Hindlimb muscle (tissue), 1 donor: ENCODE results near the gene NUDCD3. TPM values are rescaled to one million over a fixed set of nuclear protein-coding genes. Genes with fewer than 3 reads are reported as not detected.

Source experiments
- DNase-seq: peaks from one replicate; pipeline ENCODE4 v3.0.0-alpha.2; 2013
- polyA plus RNA-seq: library from polyadenylated mRNA; unstranded; fragments of 120-200 nt; gene quantifications from one replicate; pipeline ENCODE4 v1.2.1, GENCODE V29; 2013; ENCODE audit not compliant: insufficient read length

NUDCD3 gene
- polyA plus RNA-seq, 1 donor: 84.1 TPM

DNA sequence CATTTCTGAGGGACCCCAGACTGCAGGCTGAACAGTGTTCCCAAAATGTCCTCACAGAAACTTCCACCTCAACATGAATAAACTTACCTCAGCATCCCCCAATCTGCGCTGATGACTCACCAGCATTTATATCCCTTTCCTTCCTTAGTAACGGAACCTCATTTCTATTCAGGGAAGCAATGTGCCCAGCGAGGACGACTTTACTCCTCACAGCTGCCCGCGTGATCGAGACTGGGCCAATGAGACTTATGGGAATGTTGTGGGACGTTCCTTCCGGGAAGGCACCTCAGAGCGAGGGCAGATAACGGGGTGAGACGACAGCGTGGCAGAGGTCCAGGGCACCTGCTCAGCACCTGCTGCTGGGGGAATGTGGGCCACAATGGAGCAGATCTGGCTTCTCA, 91.9 kb downstream of the NUDCD3 start:
- peak; percentile 26 for DNase-seq

DNA sequence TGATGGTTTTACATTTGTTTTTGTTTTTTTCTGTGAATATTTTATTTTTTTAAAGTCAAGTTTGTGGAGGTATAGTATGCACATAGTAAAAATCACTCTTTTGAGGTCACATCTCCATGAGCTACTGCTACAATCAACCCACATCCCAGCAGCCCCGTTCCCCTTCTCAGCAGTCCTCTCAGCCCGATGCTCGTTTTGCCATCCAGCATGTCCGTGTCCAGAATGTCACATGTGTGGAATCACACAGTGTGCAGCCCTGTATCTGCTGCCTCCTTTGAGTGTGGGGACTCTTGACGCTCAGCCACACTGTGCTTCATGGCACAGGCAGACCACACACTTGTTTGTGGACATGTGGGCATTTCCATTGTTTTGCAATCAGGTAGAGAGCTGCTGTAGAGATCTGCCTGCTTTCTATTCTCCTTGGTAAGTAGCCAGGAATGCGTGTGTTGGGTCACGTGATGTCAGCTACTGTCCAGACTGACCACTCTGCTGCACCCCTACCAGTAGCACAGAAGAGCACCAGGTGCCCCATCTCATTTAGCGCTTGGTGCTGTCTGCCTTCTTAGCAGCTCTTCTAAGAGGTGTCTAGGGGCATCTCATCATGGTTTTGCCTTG, 93.4 kb downstream of the NUDCD3 start:
- no peak for DNase-seq

DNA sequence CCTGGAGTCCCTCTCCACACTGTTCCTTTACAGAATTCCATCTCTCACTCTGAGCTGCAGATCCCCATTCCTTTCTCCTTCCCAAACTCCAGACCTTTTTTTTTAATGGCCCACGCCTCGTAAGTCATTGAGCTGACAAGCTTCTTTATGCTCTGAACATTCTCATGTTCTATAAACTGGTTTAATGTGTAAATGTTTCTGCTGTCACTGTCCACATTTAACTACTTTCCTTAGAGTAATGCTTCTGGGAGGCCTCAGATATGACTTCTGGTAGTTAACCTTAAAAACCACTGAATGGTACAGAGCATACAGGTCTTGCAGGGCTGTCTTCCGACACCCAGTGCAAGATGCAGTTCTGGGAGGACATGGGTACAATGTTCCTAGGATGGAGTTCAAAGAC, 94.0 kb downstream of the NUDCD3 start:
- no peak for DNase-seq

DNA sequence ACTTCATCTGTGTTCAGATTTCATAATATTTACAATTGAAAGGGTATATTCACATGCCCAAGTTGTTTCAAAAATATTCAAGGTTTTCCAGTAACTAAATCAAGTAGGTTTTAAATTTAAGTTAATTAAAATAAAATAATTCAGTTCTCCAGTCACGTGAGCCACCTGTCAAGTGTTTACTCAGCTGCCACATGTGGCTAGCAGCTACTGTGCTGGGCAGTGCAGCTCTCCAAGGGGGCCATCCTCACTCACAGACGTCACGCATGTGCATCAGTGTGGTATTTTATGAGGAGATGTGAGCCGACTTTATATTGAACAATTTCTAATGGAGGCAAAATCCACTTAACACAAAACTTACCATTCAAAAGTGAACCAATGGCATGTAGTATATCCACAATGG, 95.4 kb downstream of the NUDCD3 start:
- DNase-seq: no peak

DNA sequence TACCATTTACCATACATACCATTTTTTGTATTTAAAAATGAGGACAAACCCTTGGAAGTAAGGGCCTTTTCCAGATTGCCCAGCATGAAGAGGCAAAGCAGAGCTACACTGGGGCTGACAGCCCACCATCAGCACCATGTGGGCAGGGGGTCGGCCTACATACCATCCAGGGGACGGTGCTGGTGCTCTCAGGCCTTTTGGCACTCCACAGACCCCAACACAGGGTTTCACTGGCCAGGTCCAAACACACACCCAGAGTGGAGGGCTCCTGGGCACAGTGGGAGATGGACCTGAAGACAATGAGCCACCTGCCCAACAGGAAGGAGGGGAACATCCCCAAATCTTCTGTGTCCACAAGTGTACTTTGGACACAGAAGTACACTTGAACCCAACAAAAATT, 95.8 kb downstream of the NUDCD3 start:
- DNase-seq: no peak

DNA sequence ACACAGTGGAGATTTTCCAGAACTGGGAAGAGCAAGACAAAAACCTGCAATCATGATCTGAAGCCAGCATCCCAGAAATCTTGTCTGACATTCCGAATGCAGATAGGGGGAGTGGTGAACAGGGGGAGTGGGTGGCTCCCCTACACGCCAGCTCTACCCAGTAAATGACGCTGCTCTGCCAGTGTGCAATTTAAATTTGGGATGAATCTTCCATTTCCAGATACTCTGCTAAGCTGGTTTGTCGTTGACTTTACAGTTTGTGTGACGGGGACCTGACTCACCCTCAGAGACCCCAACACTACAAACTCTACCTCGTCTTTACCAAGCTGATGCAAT, 96.4 kb downstream of the NUDCD3 start:
- no peak for DNase-seq

DNA sequence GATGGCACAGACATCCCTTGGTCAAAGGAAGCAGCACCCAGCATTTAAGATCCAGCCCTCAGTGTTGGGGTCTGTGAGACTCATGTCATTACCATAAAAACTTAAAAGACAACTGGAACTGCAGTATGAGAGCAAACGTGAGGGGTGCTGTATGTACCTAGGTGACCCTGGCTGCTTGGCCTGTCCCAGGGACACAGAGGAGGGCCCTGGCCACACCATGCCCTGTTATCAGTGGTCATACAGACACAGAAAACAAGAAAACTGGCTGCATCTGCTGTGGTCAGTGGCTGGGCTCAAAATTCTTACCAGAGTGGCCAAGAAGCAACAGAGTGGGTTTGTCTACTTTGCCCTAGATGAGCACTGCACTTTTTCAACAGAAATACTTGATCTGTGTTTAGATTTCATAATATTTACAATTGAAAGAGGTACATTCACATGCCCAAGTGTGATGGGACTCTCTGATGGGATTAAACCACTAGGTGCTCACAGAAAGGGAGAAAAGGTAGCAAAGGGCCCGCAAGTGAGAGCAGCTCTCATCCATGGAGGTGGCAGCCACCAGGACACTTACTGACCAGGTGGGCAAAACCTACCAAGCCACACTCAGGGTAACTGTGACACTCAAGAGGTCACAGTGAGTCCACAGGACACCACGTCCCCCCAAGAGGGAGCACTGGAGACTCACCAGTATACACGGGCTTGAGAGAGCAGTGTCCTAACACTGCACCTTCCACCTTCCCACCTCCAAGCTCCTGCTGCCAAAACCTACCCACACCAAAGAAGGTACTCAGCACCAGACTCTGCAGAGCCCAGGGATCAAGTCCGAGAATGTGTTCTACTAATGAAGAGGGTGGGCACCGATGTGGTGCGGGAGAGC, 97.0 kb downstream of the NUDCD3 start:
- no peak for DNase-seq

DNA sequence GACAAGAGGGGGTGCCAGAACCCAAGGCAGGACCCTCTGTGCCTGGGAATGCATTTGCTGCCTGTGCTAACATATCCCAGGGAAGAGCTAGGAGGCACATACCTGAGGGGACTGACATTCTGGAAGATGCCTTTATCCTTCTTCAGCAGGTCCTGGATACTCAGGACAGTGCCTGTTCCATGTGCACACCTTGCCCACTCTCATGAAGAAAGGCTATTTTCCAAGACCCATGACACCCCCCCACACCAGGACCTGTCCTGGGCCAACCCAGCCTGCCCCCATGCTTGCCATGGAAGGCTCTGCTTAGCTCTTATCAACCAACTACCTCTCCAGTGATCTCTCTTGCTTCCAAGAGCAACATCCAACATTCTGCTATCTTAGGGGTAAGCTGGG, 97.8 kb downstream of the NUDCD3 start:
- no peak for DNase-seq

DNA sequence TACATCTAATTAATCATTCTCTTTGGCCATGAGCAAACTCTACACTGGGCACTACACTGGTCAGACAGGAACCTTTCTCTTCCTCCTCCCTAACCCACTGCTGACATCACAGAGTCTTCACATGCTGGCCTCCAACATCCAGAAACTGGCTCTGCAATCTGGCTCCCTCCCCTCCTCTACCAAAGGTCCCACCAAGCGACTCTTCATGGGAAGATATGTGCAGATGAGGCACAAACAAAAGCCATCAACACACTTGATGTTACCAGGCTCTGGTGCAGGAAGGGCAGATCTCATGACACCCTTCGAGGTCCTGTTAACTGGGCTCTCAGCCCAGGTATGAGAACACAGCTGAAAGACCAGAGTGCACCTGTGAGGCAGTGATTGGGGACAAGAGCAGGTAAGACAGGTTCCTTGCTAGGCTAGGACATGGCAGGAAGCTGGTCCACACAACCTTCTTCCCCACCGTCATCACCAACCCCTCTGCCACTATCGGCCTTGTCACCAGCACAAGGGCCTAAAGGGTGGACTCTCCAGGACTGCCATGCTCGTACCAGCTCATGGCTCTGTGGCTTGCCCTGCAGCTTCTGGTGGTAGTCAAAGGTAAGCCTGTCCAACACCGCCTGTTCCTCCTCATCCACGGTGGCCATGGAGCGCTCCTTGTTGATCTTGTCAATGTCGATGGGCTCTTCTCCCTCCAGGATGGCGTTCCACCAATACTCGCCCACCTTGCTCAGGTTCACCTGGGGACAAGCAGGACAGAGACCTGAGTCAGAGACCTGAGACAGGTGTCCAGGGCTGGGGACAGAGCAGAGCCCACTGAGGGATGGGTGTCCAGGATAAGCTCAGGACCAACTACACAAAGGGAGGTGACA, 98.5 kb downstream of the NUDCD3 start:
- no peak for DNase-seq

DNA sequence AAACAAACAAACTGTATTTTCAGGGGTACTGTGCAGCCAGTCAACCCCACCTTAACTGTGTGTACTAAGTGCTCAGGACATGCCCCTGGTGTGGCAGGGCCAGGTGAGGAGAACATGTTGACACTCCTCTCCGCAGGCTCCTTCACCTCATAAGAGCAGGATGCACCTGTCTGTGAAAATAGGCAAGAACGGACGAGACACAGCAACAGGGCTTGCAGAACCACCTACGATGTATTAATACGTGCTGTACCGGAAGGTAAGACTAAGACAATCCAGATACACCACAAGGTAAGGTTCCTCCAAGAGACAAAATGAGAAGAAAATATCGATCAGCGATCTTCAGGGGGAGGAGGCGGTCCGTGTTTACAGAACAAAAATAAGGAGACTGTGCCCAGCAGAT, 99.3 kb downstream of the NUDCD3 start:
- DNase-seq: no peak

DNA sequence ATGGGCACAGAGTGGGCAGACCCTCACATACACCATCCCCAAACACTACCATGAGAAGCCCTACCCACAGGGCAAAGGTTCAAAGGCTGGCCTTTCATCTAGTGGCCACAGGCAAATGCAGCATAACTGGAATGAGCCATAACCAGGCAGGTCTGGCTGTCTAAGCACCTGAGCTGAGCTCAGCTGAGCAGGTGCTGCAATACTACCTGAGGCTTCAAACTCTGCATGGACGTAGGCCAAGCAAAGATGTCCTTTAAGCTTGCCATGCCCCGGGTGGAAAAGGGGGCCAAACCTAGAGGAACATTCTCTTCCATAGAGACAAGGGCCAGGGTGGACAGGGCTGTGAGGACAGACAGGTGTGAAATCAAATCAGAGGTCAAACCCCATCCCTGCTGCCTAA, 99.8 kb downstream of the NUDCD3 start:
- DNase-seq: no peak

DNA sequence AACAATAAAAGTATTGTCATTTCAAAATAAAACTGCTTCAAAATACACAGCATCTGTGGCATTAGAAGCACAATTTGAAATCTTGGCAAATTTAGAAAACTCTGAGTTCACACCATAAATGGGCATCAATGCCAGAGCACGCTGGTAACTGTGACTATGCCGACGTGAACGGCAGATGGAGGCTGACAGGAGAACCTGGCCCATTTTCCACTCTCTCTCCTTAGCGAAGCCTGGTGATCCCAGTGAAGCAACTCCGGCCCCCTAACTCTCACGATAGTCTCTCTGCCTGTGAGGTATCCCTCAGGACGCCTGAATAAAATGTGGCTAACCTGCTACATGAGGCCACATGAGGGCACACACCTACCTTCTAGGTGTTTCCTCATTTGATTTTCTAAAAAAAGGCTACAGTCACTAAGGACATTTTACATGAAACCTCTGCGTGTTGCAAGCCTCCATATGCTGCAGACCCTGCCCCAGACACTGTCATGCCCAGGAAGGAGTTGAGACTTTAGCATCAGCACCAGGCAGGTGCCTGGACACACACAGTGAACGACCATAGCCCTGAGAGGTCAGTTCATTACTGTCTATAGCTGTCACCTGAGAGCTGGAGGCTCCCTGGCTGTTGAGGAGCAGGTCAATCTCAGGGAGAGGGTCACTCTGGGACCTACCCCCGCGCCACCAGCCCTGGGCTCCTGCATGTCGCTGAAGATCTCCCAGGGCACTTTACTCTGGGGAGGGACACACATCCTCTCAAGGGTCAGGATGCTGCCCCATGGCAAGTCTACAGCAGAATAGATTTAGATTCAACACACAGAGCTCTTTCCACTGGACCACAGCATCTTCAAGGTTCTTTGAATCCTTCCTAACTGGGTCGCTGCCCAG, 102.1 kb downstream of the NUDCD3 start:
- DNase-seq: no peak

DNA sequence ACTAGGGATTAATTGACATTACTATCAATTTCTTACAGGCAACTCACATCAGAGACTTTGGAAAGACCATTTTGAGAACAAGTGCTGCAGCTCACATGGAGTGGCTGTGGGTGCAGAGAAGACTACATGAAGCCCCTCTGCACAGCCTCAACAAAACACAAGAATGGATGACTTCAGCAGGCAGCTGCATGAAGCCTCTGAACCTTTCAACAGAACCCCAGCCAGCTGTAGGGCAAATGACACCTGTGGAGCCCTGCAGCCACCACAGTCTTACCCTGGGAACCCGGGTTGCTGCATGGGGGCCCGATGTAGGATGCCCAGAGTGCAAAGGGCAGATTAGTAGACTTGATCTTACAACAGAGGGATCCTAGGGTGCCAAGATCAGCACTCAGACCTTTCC, 103.1 kb downstream of the NUDCD3 start:
- DNase-seq: no peak

DNA sequence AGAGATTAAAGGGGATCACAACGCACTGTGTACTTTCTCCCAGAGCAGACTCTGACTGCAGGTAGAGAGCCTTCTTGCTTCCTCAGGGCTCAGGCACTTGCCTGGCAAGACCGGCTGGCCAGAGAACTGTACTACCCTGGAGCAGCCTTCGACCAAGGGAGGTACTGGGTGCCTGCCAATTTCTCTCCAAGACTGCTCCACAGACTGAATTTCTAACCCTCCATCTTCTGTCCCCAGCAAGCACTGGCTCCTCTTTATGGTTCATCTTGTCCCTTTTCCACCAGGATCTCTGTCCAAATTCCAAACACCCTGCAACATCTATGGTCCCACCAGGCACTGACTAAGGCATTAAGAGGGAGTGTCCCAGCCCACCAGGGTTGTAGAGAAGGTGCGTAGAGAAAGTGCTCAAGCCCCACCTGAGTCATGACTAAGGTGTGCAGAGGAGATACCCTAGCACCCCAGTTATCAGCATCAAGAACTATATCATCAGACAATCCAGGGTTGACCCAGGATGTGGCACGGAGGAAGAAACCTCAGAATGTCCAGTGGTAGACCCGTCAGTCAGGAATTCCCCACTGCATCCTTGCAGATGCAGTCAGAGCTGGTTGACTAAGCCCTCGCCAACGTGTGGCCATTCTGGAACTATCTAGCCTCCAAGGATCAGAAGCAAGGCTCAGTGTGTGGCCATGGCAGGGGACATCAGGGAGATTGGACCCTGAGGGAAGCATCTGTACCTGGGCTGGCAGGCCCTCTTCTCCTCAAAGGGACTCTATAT, 104.1 kb downstream of the NUDCD3 start:
- DNase-seq: no peak

DNA sequence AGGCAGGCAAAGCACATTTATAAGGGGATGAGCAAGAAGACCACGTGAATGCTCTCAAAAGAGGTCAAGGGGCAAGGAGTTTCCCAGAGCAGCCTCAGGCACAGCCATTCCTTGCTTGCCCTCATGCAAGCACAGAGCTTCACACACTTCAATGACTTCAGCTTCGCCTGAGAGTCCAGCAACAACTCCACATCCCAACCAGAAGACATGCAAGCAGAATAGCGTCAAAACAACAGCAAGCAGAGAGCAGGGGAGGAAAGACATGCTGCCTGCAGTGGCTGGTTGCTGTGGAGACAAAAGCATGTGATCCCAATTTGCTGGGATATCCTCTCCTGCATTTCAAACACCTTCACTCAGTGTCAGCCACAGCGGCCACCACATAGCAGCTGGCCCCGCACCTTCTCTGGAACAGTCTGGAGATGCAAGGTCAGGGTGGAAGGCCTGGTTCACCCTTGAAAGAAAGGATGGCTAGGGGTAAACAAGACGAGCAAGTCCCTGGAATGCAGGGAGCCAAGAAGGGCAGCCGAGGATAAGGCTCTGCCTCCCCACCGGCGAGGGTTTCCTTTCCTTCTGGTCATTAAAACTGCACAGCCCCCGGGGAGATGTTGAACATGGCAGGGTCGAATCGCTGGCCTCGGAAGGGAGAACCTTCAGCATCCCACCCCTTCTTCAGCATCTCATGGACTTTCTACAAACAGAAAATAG, 104.9 kb downstream of the NUDCD3 start:
- DNase-seq: no peak

DNA sequence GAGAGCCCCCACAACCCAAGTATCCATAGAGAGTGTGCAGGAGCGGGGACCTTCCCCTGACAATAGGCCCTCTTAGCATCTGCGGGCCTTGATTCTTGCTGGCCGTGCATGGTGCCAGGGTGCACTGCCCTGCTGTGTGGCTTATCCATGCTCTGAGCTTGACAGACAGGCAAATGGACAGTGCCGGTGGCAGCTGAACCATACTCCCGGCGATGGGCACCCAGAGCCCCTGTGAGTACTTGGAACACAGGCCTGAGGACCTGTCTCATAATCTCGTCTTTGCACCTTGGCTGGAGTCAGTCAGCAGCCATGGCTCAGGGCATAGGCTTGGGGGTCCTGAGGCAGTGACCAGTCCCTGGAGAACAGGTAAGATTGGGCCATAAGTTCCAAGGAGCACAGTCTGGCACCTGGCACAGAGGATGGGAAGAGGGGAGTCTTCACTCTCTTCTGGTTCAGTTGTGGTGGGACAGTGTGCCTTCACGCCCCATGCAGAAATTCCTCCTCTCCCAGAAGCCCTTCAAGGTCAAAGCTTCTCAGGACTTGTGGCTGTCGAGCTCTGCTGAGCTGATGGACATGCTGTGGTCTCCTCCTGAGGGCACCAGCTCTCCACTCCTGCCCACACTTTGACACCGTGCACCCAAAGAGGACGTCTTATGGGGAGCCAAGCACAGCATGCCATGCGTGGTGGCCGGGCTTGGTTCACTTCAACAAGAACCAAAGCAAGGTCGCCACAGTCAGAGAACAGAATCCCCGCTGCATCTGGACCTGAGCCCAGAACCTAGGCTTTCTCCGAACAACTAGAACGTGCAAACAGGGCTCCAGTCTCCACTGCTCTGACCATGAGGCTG, 105.6 kb downstream of the NUDCD3 start:
- no peak for DNase-seq

DNA sequence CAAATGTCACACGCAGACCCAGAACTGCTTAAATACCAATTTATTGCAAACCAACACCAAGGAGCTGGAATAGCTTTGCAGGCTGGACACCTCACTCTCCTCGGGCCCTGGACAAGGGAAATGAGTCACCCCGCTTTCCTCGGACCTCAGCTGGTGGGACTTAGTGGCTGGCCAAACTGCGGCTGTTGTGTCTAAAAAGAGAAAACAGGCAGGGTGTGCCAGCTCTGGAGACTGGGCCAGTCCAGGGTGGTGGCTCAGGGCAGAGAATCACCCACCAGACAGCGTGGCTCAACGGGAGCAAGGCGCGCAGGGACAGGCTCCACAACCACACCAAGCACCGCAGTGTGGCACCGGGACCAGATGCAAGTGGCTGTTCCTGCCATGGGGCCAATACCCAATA, 106.9 kb downstream of the NUDCD3 start:
- no peak for DNase-seq

DNA sequence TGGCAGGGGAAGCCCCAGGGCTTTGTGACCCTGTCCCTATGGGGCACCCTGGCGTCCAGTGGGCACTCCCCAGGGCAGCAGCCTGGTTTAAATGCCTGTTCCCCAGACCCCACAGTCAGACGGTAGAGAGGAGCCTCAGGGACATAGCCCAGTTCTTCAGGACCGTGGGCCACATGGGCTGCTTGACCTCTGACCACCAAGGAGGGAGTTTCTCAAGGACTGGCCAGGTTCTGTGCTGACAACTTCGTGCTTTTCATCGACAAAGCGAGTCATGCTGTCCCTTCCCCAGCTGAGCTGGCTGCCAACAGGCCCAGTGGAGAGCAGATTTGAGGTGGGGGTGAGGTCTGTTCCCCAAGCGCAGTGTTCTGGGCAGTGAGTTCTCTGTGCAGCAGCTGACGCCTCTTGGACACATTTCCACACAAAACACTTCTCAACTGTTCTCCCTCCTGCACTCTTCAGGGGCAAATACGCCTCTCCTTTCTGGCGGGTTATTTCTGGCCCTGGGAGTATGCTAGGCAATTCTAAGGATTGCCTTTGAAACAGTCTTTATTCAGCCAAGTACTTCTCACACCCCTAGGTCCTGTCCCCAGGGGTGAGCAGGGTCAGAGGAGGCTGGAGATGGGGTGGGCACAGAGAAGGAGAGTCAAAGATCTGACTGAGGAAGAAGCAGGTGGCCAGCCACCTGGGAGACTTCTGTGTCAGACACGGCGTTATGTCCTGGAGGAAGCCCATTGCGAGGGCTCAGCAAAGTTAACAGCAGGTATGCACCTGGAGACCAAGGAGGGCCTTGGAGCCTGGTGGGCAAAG, 107.8 kb downstream of the NUDCD3 start:
- no peak for DNase-seq
